Smooth muscle cell (in vitro differentiated cells): Measurements from ENCODE around the gene GAST. TPM values are rescaled to one million over a fixed set of nuclear protein-coding genes. Genes with fewer than 3 reads are reported as not detected.

Source experiments
- DNase-seq: peaks from one replicate; lab custom pipeline; 2025; ENCODE audit not compliant: unreplicated experiment; lab: John Stamatoyannopoulos, UW
- H2AFZ ChIP-seq: fragments of 200-600 bp; sonication (generic); 2 replicates; pipeline ENCODE4 v1.6.0; 2016; ENCODE audit warnings: antibody characterized with exemption, low read depth, mild to moderate bottlenecking
- H3F3A ChIP-seq: fragments of 200-600 bp; sonication (generic); 2 replicates; pipeline ENCODE4 v1.6.0; 2017; ENCODE audit warnings: antibody characterized with exemption, low read depth
- H3K27ac ChIP-seq: fragments of 200-600 bp; sonication (generic); 2 replicates; pipeline ENCODE4 v1.5.1; 2016; ENCODE audit warnings: low read depth, mild to moderate bottlenecking
- H3K27me3 ChIP-seq: fragments of 200-600 bp; sonication (generic); 2 replicates; pipeline ENCODE4 v1.6.1; 2016; ENCODE audit warnings: low read depth, mild to moderate bottlenecking
- H3K36me3 ChIP-seq: fragments of 200-600 bp; sonication (generic); 2 replicates; pipeline ENCODE4 v1.5.1; 2016; ENCODE audit warnings: low read depth
- H3K4me1 ChIP-seq: fragments of 200-600 bp; sonication (generic); 2 replicates; pipeline ENCODE4 v1.5.1; 2016; ENCODE audit warnings: low read depth
- H3K4me2 ChIP-seq: fragments of 200-600 bp; sonication (generic); 2 replicates; pipeline ENCODE4 v1.6.0; 2016; ENCODE audit warnings: mild to moderate bottlenecking
- H3K4me3 ChIP-seq: fragments of 200-600 bp; sonication (generic); 2 replicates; pipeline ENCODE4 v1.5.1; 2016; ENCODE audit warnings: mild to moderate bottlenecking
- H3K79me2 ChIP-seq: fragments of 200-600 bp; sonication (generic); 2 replicates; pipeline ENCODE4 v1.6.0; 2016; ENCODE audit warnings: low read depth, mild to moderate bottlenecking
- H3K9ac ChIP-seq: fragments of 200-600 bp; sonication (generic); 2 replicates; pipeline ENCODE4 v1.6.0; 2016; ENCODE audit warnings: low read depth
- H3K9me3 ChIP-seq: fragments of 200-600 bp; sonication (generic); replicated peaks from 2 replicates; pipeline ENCODE4 v1.5.1; 2016; ENCODE audit warnings: low read depth
- H4K20me1 ChIP-seq: fragments of 200-600 bp; sonication (generic); 2 replicates; pipeline ENCODE4 v1.6.0; 2016; ENCODE audit warnings: low read depth
- WGBS: methylation state at CpG from one replicate; pipeline ENCODE4 v1.1.7; 2016; ENCODE audit warnings: low lambda C conversion rate; 5-methylcytosine and 5-hydroxymethylcytosine counted together
- polyA plus RNA-seq: library from polyadenylated mRNA; unstranded; fragments of >200 nt; fragmentation: Nextera tagmentation; extraction: Ambion mirVana; gene quantifications from 2 replicates; pipeline ENCODE4 v1.2.1, GENCODE V29; 2016
- total RNA-seq: library from RNA; depleted of rRNA; stranded (reverse); fragments of >200 nt; gene quantifications from 2 replicates; pipeline ENCODE4 v1.2.3, GENCODE V29; 2014
- TF ChIP-seq, protein P1 (sequence below): fragments of 200-600 bp; sonication (generic); IDR thresholded peaks from 2 replicates; pipeline ENCODE4 v1.5.1; 2017; ENCODE audit warnings: borderline replicate concordance, mild to moderate bottlenecking, antibody characterized with exemption; ENCODE audit not compliant: insufficient read depth, poor library complexity, severe bottlenecking

GAST gene
- total and polyA plus RNA-seq, 2 experiments from 2014 or later: 1.2 TPM; not detected in 1

DNA sequence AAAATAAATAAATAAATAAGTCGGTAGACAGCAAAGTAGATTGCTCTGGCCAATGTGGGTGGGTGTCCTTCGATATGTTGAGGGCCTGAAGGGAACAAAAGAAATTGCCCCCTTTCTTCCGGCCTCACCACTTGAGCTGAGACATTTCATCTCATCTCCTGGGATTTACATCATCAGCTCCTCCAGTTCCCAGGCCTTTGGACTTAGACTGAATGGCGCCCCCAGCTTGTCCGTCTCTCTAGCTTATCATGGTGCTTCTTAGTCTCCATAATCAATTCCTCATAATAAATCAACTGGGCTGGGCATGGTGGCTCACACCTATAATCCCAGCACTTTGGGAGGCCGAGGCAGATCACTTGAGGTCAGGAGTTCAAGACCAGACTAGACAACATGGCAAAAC lies 36.1 kb downstream of the GAST start:
- H3K4me2 ChIP-seq: no peak overlapping the region
- 92% methylated on average over 6 of the region's 6 CpGs for WGBS

DNA sequence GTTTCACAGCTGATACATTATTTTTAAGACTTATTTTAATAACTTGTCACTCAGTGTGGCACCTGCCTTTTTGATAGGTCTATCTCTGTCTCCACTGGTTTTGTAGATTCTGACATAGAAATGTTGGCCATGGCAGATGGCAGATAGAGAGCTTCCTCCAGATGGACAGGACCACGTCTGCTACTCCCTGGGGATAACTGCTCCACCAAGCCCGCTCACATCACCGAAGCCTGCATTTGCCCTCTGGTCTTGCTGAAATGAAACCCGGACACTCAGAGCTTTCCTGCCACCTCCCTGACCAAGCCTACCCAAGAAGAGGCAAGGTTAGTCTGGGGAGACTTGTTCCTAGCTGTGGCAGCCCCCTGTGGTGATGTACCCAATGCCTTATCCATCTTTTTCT lies 38.7 kb downstream of the GAST start:
- H3K27me3 ChIP-seq: no peaks in the 10 kb centered on the region
- H3K79me2 ChIP-seq: no peaks in the 10 kb centered on the region
- DNase-seq: no peak
- no peaks in the 10 kb centered on the region for H3F3A ChIP-seq
- 90% methylated on average over 4 of the region's 4 CpGs for WGBS
- no peak overlapping the region for H3K4me2 ChIP-seq
- TF ChIP-seq, protein P1, sequence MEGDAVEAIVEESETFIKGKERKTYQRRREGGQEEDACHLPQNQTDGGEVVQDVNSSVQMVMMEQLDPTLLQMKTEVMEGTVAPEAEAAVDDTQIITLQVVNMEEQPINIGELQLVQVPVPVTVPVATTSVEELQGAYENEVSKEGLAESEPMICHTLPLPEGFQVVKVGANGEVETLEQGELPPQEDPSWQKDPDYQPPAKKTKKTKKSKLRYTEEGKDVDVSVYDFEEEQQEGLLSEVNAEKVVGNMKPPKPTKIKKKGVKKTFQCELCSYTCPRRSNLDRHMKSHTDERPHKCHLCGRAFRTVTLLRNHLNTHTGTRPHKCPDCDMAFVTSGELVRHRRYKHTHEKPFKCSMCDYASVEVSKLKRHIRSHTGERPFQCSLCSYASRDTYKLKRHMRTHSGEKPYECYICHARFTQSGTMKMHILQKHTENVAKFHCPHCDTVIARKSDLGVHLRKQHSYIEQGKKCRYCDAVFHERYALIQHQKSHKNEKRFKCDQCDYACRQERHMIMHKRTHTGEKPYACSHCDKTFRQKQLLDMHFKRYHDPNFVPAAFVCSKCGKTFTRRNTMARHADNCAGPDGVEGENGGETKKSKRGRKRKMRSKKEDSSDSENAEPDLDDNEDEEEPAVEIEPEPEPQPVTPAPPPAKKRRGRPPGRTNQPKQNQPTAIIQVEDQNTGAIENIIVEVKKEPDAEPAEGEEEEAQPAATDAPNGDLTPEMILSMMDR: no peak
- H3K9ac ChIP-seq: no peak overlapping the region
- H3K4me3 ChIP-seq: no peak overlapping the region
- H4K20me1 ChIP-seq: peaks cover 13% of the 10 kb centered on the region
- no peaks in the 10 kb centered on the region for H3K9me3 ChIP-seq
- no peaks in the 10 kb centered on the region for H3K36me3 ChIP-seq
- no peak overlapping the region for H2AFZ ChIP-seq
- H3K27ac ChIP-seq: no peak overlapping the region
- no peaks in the 10 kb centered on the region for H3K4me1 ChIP-seq

More for the DNA sequence above, 36.1 kb downstream of the GAST start:
- Histone ChIP-seq H3K36me3 (no peaks in the 10 kb centered on the region), H4K20me1 (no peaks in the 10 kb centered on the region), H3K79me2 (no peaks in the 10 kb centered on the region), H3K9ac (no peak overlapping the region), H3K9me3 (no peaks in the 10 kb centered on the region), H3K27me3 (no peaks in the 10 kb centered on the region), H3K4me3 (no peak overlapping the region), H2AFZ (no peak overlapping the region), H3K4me1 (no peaks in the 10 kb centered on the region), H3F3A (no peaks in the 10 kb centered on the region), H3K27ac (no peak overlapping the region)
- TF ChIP-seq, protein P1: no peak
- DNase-seq: no peak

DNA sequence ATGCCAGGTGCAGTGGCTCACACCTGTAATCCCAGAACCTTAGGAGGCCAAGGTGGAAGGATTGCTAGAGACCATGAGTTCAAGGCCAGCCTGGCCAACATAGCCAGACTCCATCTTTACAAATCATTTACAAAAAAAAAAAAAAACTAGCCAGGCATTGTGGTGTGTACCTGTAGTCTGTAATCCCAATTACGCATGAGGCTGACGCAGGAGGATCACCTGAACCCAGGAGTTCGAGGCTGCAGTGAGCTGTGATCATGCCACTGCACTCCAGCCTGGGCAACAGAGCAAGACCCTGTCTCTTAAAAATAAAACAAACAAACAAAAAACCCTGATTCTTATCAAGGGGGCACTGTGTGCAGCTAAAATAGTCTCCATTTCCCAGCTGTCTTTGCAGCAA lies 39.2 kb downstream of the GAST start:
- TF ChIP-seq, protein P1: no peak
- Histone ChIP-seq H3F3A (no peaks in the 10 kb centered on the region), H2AFZ (no peak overlapping the region), H3K4me3 (no peak overlapping the region), H3K4me1 (no peaks in the 10 kb centered on the region), H4K20me1 (peaks cover 13% of the 10 kb centered on the region), H3K4me2 (no peak overlapping the region), H3K9me3 (no peaks in the 10 kb centered on the region), H3K79me2 (no peaks in the 10 kb centered on the region), H3K9ac (no peak overlapping the region), H3K36me3 (no peaks in the 10 kb centered on the region), H3K27ac (no peak overlapping the region), H3K27me3 (no peaks in the 10 kb centered on the region)
- no peak for DNase-seq
- WGBS: 82% methylated on average over 3 of the region's 3 CpGs

DNA sequence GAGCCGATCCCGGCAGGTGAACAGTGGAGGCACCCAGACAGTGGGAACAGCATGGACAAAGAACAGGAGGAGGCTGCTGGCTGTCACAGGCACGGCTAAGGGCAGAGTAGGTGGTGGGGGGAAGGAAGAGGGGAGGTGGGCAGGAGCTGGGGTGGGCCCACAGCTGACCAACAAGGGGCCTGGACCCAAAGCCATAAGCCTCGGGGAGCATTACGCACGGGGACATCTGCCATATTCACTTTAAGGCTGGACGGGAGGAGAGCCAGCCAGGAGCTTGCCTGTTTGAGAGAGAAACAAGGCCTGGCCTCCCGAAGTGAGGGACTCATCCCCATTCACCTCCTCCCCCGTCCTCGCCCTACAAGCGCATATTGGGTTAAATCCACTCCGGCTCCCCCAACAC lies 41.9 kb downstream of the GAST start:
- Histone ChIP-seq H3K4me1 (no peaks in the 10 kb centered on the region), H3K27me3 (no peaks in the 10 kb centered on the region), H3K4me3 (no peak overlapping the region), H3F3A (peaks cover 4% of the 10 kb centered on the region), H3K36me3 (peaks cover 10% of the 10 kb centered on the region), H3K9me3 (no peaks in the 10 kb centered on the region), H3K27ac (no peak overlapping the region), H3K79me2 (no peaks in the 10 kb centered on the region), H3K9ac (no peak overlapping the region), H3K4me2 (no peak overlapping the region), H4K20me1 (peaks cover 31% of the 10 kb centered on the region), H2AFZ (no peak overlapping the region)
- WGBS: 86% methylated on average over 11 of the region's 12 CpGs
- TF ChIP-seq, protein P1: no peak
- DNase-seq: no peak
